Stimulated activated CD4-positive, alpha-beta T cell treated with anti-CD3 and anti-CD28 coated beads, Interleukin-1b, Interleukin-23, amount 100 ng/mL, for 48 hours (primary cell): Measurements from ENCODE around the gene ZNF76.

ENCODE experiments used
- DNase-seq: peaks from one replicate; pipeline ENCODE4 v3.0.0-alpha.2; 2020

The ZNF76 gene

GRCh38 chr6:35341557-35341956 lies 82.0 kb downstream of the ZNF76 start:
- DNase-seq: no peak

DNA sequence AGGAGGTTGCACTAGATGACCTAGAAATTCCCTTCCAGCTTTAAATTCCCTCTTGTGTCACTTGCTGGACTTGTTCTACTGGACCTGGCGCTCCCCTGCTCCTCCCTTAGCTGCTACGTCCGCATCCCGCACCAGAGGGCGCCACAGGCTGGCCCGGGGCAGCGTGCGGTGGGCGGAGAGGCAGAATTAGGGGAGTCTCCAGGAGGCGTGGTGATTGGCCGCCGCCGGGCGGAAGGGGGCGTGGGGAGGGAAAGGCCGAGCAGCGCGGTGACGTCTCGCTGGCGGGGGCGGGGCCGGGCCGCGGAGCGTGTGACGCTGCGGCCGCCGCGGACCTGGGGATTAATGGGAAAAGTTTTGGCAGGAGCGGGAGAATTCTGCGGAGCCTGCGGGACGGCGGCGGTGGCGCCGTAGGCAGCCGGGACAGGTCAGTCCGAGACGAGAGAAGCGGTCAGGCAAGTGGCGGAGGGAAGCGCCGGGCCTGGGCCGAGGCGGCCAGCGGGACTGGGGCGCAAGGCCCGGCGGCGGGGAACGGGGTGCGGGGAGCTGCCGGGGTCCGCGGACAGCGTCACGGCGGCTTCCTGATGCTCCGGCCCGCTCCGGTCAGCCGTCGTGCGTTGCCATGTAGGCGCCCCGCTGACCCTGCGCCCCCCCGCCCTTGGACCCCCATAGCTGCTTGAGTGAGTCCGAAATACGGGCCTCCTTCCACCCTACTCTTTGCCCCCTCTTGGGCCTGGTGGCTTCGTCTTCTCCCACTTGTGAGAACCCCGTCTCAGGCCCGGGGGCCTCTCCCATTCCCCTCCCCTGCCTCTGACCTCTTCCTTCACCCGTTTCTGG lies 82.9 kb downstream of the ZNF76 start, which contains the start of gene PPARD:
TSS of gene PPARD (plus strand) at position 301 of the 834 bp plus-strand sequence. CDS start 68,530 bp downstream, outside the sequence.
- DNase-seq: peak; percentile 97

DNA sequence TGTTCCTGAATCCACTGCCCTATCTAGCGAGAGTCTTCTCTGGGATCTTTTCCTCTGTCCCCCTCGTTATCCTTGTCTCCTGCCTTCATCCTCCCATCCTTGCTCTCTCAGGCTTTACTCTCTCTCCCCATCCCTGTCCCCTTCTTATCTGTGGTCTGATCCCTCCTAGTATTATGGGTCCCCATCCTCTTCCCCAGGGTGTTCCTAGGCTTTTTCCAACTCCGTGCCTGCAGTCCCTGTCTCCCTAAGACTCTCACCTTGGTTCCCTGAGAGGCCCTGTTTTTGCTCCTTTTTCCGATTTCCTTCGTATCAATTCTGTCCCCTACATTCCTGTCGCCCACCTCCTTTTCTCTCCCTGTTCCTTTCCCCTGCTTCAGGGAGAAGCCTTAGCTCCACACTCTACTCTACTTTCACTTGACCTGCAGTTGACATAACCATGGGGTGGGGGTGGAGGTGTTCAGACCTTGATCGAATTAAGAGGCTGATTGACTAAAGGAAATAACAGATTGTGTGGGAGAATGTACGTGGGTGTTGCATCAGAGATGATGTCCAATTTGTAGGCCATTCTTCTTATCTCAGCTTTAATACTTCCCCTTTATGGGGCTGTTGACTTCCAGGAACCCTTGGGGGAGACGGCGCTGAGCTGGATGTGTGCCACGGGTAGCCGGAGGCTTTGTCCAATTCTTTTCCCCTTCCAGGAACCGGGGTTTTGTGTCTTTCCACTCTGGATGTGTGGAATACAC lies 83.7 kb downstream of the ZNF76 start:
- DNase-seq: no peak

GRCh38 chr6:35343835-35344550 lies 84.5 kb downstream of the ZNF76 start:
- DNase-seq: no peak
